ENCODE measurements around the gene INTS11.

Gene INTS11

GRCh38 chr1:1286313-1287261 is 37.9 kb downstream of the INTS11 start:
- no peaks in the 10 kb centered on the region for H3K9me3 Mint-ChIP-seq
- no peak overlapping the region for H3K4me3 Mint-ChIP-seq
- H3K27ac Mint-ChIP-seq: no peak overlapping the region
- ATAC-seq (replicated peaks) (no peak), DNase-seq (no peak)
- H3K36me3 Mint-ChIP-seq (ENCODE audit: insufficient read depth): no peaks in the 10 kb centered on the region
- H3K4me1 Mint-ChIP-seq (ENCODE audit: low read depth in 2 of 2): peaks cover 0 to 8% of the 10 kb centered on the region in 2 donors
- H3K27me3 Mint-ChIP-seq: no peaks in the 10 kb centered on the region

GRCh38 chr1:1285611-1286311 is 38.7 kb downstream of the INTS11 start:
- no peak overlapping the region for H3K27ac Mint-ChIP-seq
- DNase-seq (no peak), ATAC-seq (replicated peaks) (no peak)
- H3K4me1 Mint-ChIP-seq (ENCODE audit: low read depth in 2 of 2): peaks cover 0 to 8% of the 10 kb centered on the region in 2 donors
- H3K4me3 Mint-ChIP-seq: no peak overlapping the region
- no peaks in the 10 kb centered on the region for H3K27me3 Mint-ChIP-seq
- H3K36me3 Mint-ChIP-seq (ENCODE audit: insufficient read depth): no peaks in the 10 kb centered on the region
- H3K9me3 Mint-ChIP-seq: no peaks in the 10 kb centered on the region

GRCh38 chr1:1285102-1285571 is 39.3 kb downstream of the INTS11 start:
- no peaks in the 10 kb centered on the region for H3K9me3 Mint-ChIP-seq
- no peak overlapping the region for H3K4me3 Mint-ChIP-seq
- H3K27ac Mint-ChIP-seq: no peak overlapping the region
- no peaks in the 10 kb centered on the region for H3K27me3 Mint-ChIP-seq
- peaks cover 0 to 4% of the 10 kb centered on the region in 2 donors for H3K4me1 Mint-ChIP-seq (ENCODE audit: low read depth in 2 of 2)
- no peaks in the 10 kb centered on the region for H3K36me3 Mint-ChIP-seq (ENCODE audit: insufficient read depth)
- DNase-seq (no peak), ATAC-seq (replicated peaks) (no peak)

GRCh38 chr1:1284221-1285101 is 40.0 kb downstream of the INTS11 start:
- ATAC-seq (replicated peaks) (no peak), DNase-seq (no peak)
- Mint-ChIP-seq H3K4me3 (no peak overlapping the region), H3K27me3 (no peaks in the 10 kb centered on the region), H3K36me3 (ENCODE audit: insufficient read depth) (no peaks in the 10 kb centered on the region), H3K27ac (no peak overlapping the region), H3K9me3 (no peaks in the 10 kb centered on the region), H3K4me1 (ENCODE audit: low read depth in 2 of 2) (peaks cover 0 to 3% of the 10 kb centered on the region in 2 donors)

- H3K9me3 Mint-ChIP-seq: no peaks in the 10 kb centered on the region
- H3K36me3 Mint-ChIP-seq (ENCODE audit: insufficient read depth): no peaks in the 10 kb centered on the region
- H3K27me3 Mint-ChIP-seq: no peaks in the 10 kb centered on the region
- ATAC-seq (replicated peaks): no peak
- H3K27ac Mint-ChIP-seq: no peak overlapping the region
- DNase-seq: no peak
- H3K4me3 Mint-ChIP-seq: no peak overlapping the region
- peaks cover 0 to 3% of the 10 kb centered on the region in 2 donors for H3K4me1 Mint-ChIP-seq (ENCODE audit: low read depth in 2 of 2)
Observed at GRCh38 chr1:1283821-1284220, 40.6 kb downstream of the INTS11 start.

GRCh38 chr1:1282998-1283397 is 41.5 kb downstream of the INTS11 start:
- H3K36me3 Mint-ChIP-seq (ENCODE audit: insufficient read depth): no peaks in the 10 kb centered on the region
- no peaks in the 10 kb centered on the region for H3K9me3 Mint-ChIP-seq
- H3K27me3 Mint-ChIP-seq: no peaks in the 10 kb centered on the region
- H3K4me1 Mint-ChIP-seq (ENCODE audit: low read depth in 2 of 2): peaks cover 0 to 3% of the 10 kb centered on the region in 2 donors
- DNase-seq (no peak), ATAC-seq (replicated peaks) (no peak)
- no peak overlapping the region for H3K27ac Mint-ChIP-seq
- H3K4me3 Mint-ChIP-seq: no peak overlapping the region

GRCh38 chr1:1281533-1282321 is 42.7 kb downstream of the INTS11 start:
- DNase-seq: no peak
- H3K36me3 Mint-ChIP-seq (ENCODE audit: insufficient read depth): no peaks in the 10 kb centered on the region
- H3K4me1 Mint-ChIP-seq (ENCODE audit: low read depth in 2 of 2): peaks cover 0 to 3% of the 10 kb centered on the region in 2 donors
- no peaks in the 10 kb centered on the region for H3K27me3 Mint-ChIP-seq
- H3K4me3 Mint-ChIP-seq: no peak overlapping the region
- no peaks in the 10 kb centered on the region for H3K9me3 Mint-ChIP-seq
- no peak for ATAC-seq (replicated peaks)
- H3K27ac Mint-ChIP-seq: no peak overlapping the region

- no peak for DNase-seq
- Mint-ChIP-seq H3K9me3 (no peaks in the 10 kb centered on the region), H3K27me3 (no peaks in the 10 kb centered on the region), H3K36me3 (ENCODE audit: insufficient read depth) (no peaks in the 10 kb centered on the region), H3K4me1 (ENCODE audit: low read depth in 2 of 2) (peaks cover 0 to 3% of the 10 kb centered on the region in 2 donors), H3K27ac (no peak overlapping the region), H3K4me3 (no peak overlapping the region)
- ATAC-seq (replicated peaks): no peak
Observed at GRCh38 chr1:1280782-1281481, 43.5 kb downstream of the INTS11 start.

- no peaks in the 10 kb centered on the region for H3K9me3 Mint-ChIP-seq
- DNase-seq: no peak
- no peaks in the 10 kb centered on the region for H3K36me3 Mint-ChIP-seq (ENCODE audit: insufficient read depth)
- H3K4me3 Mint-ChIP-seq: no peak overlapping the region
- no peaks in the 10 kb centered on the region for H3K27me3 Mint-ChIP-seq
- no peak overlapping the region for H3K27ac Mint-ChIP-seq
- H3K4me1 Mint-ChIP-seq (ENCODE audit: low read depth in 2 of 2): peaks cover 0 to 7% of the 10 kb centered on the region in 2 donors
- ATAC-seq (replicated peaks): no peak
Observed at GRCh38 chr1:1279028-1279427, 45.4 kb downstream of the INTS11 start.

- Mint-ChIP-seq H3K27ac (no peak overlapping the region), H3K4me1 (ENCODE audit: low read depth in 2 of 2) (peaks cover 0 to 5% of the 10 kb centered on the region in 2 donors), H3K36me3 (ENCODE audit: insufficient read depth) (no peaks in the 10 kb centered on the region), H3K27me3 (no peaks in the 10 kb centered on the region), H3K9me3 (no peaks in the 10 kb centered on the region), H3K4me3 (no peak overlapping the region)
- ATAC-seq (replicated peaks) (no peak), DNase-seq (no peak)
Observed at GRCh38 chr1:1278620-1279019, 45.8 kb downstream of the INTS11 start.

GRCh38 chr1:1275836-1276235 is 48.6 kb downstream of the INTS11 start:
- Mint-ChIP-seq H3K9me3 (no peaks in the 10 kb centered on the region), H3K36me3 (ENCODE audit: insufficient read depth) (peaks cover 17% of the 10 kb centered on the region), H3K4me3 (peak overlapping the region in 1 of 2 donors; percentile 37), H3K27me3 (no peaks in the 10 kb centered on the region), H3K4me1 (ENCODE audit: low read depth in 2 of 2) (peaks cover 17 to 20% of the 10 kb centered on the region in 2 donors), H3K27ac (no peak overlapping the region)
- DNase-seq (no peak), ATAC-seq (replicated peaks) (no peak)

GRCh38 chr1:1274931-1275431 is 49.5 kb downstream of the INTS11 start:
- Mint-ChIP-seq H3K27ac (peak overlapping the region in 1 of 2 donors; percentile 23), H3K36me3 (ENCODE audit: insufficient read depth) (peaks cover 21% of the 10 kb centered on the region), H3K4me3 (peak overlapping the region; percentile 86 to 87), H3K27me3 (no peaks in the 10 kb centered on the region), H3K9me3 (no peaks in the 10 kb centered on the region), H3K4me1 (ENCODE audit: low read depth in 2 of 2) (peaks cover 26 to 28% of the 10 kb centered on the region in 2 donors)
- no peak for ATAC-seq (replicated peaks)
- DNase-seq: no peak
